Stimulated activated naive CD8-positive, alpha-beta T cell treated with anti-CD3 and anti-CD28 coated beads, Interleukin-15, Interleukin-2, amounts not matched to agents 100 U/mL and 50 U/mL, for 24 hours (primary cell): Measurements from ENCODE around the gene TPBG.

ENCODE experiments used
- ATAC-seq: fragments of 150-1000 bp; cut with Tn5 transposase; one replicate; pipeline ENCODE4 v1.10.0; 2021
- DNase-seq: peaks from one replicate; pipeline ENCODE4 v3.0.0; 2021

TPBG gene

GRCh38 chr6:82363428-82364086 is at the start of gene TPBG:
TPBG (plus strand) TSS chr6:82363817; CDS start chr6:82364962, 1,145 bp downstream.
- DNase-seq (peak; percentile 12), ATAC-seq (peak; percentile 31)

GRCh38 chr6:82322386-82322785 is 41.2 kb upstream of the TPBG start:
- ATAC-seq (no peak), DNase-seq (no peak)

GRCh38 chr6:82329766-82330165 is 33.9 kb upstream of the TPBG start:
- no peak for ATAC-seq

GRCh38 chr6:82330171-82330804 is 33.3 kb upstream of the TPBG start:
- DNase-seq: no peak
- ATAC-seq: no peak

More at GRCh38 chr6:82329766-82330165, 33.9 kb upstream of the TPBG start:
- DNase-seq: no peak

- DNase-seq (no peak), ATAC-seq (no peak)
Observed at GRCh38 chr6:82331031-82331773, 32.4 kb upstream of the TPBG start.

- no peak for ATAC-seq
- DNase-seq: no peak
Observed at GRCh38 chr6:82333781-82334180, 29.8 kb upstream of the TPBG start.

GRCh38 chr6:82337688-82338257 is 25.8 kb upstream of the TPBG start:
- no peak for DNase-seq
- no peak for ATAC-seq

- ATAC-seq: no peak
- no peak for DNase-seq
Observed at GRCh38 chr6:82348130-82348529, 15.5 kb upstream of the TPBG start.

GRCh38 chr6:82353848-82354247 is 9.8 kb upstream of the TPBG start:
- ATAC-seq: no peak

GRCh38 chr6:82360552-82360951 is 3.1 kb upstream of the TPBG start:
- no peak for ATAC-seq
- DNase-seq: no peak

More at GRCh38 chr6:82353848-82354247, 9.8 kb upstream of the TPBG start:
- no peak for DNase-seq

GRCh38 chr6:82361631-82362030 is 2.0 kb upstream of the TPBG start:
- ATAC-seq: no peak
- DNase-seq: no peak

- DNase-seq: no peak
- ATAC-seq: no peak
Observed at GRCh38 chr6:82362144-82362543, 1.5 kb upstream of the TPBG start.

GRCh38 chr6:82362878-82363427 is 664 bp upstream of the TPBG start:
- ATAC-seq (no peak), DNase-seq (no peak)

GRCh38 chr6:82364087-82365015 is 734 bp downstream of the TPBG start:
- no peak for ATAC-seq
- peak; percentile 7 for DNase-seq

- peak; percentile 19 for ATAC-seq
- peak; percentile 9 for DNase-seq
Observed at GRCh38 chr6:82365016-82365795, 1.6 kb downstream of the TPBG start.

GRCh38 chr6:82367704-82368103 is 4.1 kb downstream of the TPBG start:
- DNase-seq (no peak), ATAC-seq (no peak)

- ATAC-seq (no peak), DNase-seq (no peak)
Observed at GRCh38 chr6:82370788-82371187, 7.2 kb downstream of the TPBG start.

- DNase-seq (no peak), ATAC-seq (no peak)
Observed at GRCh38 chr6:82371799-82372546, 8.4 kb downstream of the TPBG start.

GRCh38 chr6:82372656-82373055 is 9.0 kb downstream of the TPBG start:
- DNase-seq (no peak), ATAC-seq (no peak)

- ATAC-seq: no peak
- DNase-seq: no peak
Observed at GRCh38 chr6:82374516-82374915, 10.9 kb downstream of the TPBG start.
